ENCODE measurements around the gene TRAPPC5. TPM values are rescaled to one million over a fixed set of nuclear protein-coding genes. Genes with fewer than 3 reads are reported as not detected.

Gene TRAPPC5
- total RNA-seq, 1 experiment from 2014 or later: 101 TPM

DNA sequence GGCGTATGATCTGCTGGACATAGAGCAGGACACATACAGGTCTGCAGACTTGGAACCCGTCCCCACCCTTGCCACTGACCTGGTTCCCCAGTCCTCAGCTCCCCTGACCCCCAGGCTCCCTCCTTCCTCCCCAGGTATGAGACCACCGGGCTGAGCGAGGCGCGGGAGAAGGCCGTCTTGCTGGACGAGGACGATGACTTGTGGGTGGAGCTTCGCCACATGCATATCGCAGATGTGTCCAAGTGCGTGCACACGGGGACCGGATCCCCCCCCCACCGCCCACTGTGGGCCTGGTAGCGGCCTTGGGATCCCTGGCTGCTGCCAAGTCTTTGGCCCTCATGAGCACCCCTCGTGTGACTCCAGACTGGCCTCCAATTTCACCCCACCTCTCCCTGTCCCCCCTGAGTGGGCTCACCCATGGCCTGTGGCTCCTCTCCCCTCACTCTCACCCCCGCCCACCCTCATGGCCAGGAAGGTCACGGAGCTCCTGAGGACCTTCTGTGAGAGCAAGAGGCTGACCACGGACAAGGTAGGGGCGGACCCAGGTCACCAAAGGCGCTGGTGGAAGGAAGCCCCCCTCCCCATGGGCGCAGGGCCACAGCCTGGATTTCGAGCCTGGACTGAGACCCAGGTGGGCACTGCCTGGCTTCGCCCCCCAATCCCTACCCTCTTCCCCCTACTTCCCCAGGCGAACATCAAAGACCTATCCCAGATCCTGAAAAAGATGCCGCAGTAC is 38.2 kb upstream of the TRAPPC5 start:
- intact Hi-C loops (cut with micrococcal nuclease): no loop called here
- no peak overlapping the region for H3K27ac ChIP-seq (ENCODE audit: low read depth, low read length)
- peaks cover 0 to 11% of the 10 kb centered on the region in 2 experiments; a peak in 1 of 4 replicates for H3K36me3 ChIP-seq (ENCODE audit: control insufficient read depth in 1 of 2, insufficient read depth in 2 of 2, low read length in 2 of 2)
- no peaks in the 10 kb centered on the region for H3K9me2 ChIP-seq (ENCODE audit: insufficient read depth)
- BruUV-seq (replicated peaks): no TSS peak
- no peaks in the 10 kb centered on the region for H4K20me1 ChIP-seq (ENCODE audit: insufficient read depth)
- H2AFZ ChIP-seq (ENCODE audit: low read depth, low read length, poor library complexity, severe bottlenecking): no peak overlapping the region
- H3K4me2 ChIP-seq (ENCODE audit: low read length): no peak overlapping the region
- RAD21 ChIA-PET (ENCODE audit: low non-redundant PET in 1 of 2, low total read pairs in 2 of 2, uncharacterized antibody in 2 of 2, unreplicated experiment in 2 of 2): no interaction called here
- peaks cover 15% of the 10 kb centered on the region for H3K79me2 ChIP-seq (ENCODE audit: insufficient read depth, low read length)
- DNase-seq (ENCODE audit: low read depth, low spot score): no peak
- no peaks in the 10 kb centered on the region for H3K27me3 ChIP-seq (ENCODE audit: insufficient read depth, low read length)
- H3K4me3 ChIP-seq (replicated peaks in 1 of 2; ENCODE audit: low read depth in 1 of 2, low read length in 2 of 2): no peak overlapping the region
- POLR2A ChIA-PET: no interaction called here
- CTCF ChIA-PET: no interaction called here
- peaks cover 0 to 4% of the 10 kb centered on the region in 2 experiments; a peak in 1 of 4 replicates for H3K9me3 ChIP-seq (ENCODE audit: control insufficient read depth in 1 of 2, insufficient read depth in 1 of 2, low read depth in 1 of 2, low read length in 2 of 2)
- TF ChIP-seq EZH2 (IDR thresholded peaks at IDR 0.05): no peak
- no peak for TF ChIP-seq CEBPB (IDR thresholded peaks at IDR 0.05; ENCODE audit: low read depth)
- TF ChIP-seq RAD21 (IDR thresholded peaks at IDR 0.05; ENCODE audit: low read depth): no peak
- TF ChIP-seq YY1 (IDR thresholded peaks at IDR 0.05; ENCODE audit: extremely low read depth, insufficient replicate concordance, low read depth, low read length): no peak
- TF ChIP-seq FOSL1 (IDR thresholded peaks at IDR 0.05; ENCODE audit: low read depth): no peak
- no peak for TF ChIP-seq ELF1 (IDR thresholded peaks at IDR 0.05; ENCODE audit: borderline replicate concordance, low read depth)
- TF ChIP-seq SIN3A (IDR thresholded peaks at IDR 0.05; ENCODE audit: low read depth): no peak
- TF ChIP-seq, protein P1, sequence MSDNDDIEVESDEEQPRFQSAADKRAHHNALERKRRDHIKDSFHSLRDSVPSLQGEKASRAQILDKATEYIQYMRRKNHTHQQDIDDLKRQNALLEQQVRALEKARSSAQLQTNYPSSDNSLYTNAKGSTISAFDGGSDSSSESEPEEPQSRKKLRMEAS (IDR thresholded peaks at IDR 0.05): no peak
- TF ChIP-seq ATF3 (IDR thresholded peaks at IDR 0.05): no peak
- TF ChIP-seq POLR2AphosphoS5 (IDR thresholded peaks at IDR 0.05; ENCODE audit: low read depth, low read length): no peak
- no peak for TF ChIP-seq POLR2A (IDR thresholded peaks at IDR 0.05; ENCODE audit: borderline replicate concordance, extremely low read depth, insufficient read depth, insufficient read length)
- H3K4me1 ChIP-seq (ENCODE audit: control insufficient read depth in 1 of 2, insufficient read depth in 2 of 2, low read length in 2 of 2): peaks cover 5 to 20% of the 10 kb centered on the region in 2 experiments; a peak in 3 of 4 replicates
- ATAC-seq: no peak
- no peak overlapping the region for H3K9ac ChIP-seq (ENCODE audit: low read length)
